ENCODE measurements around the gene CDC42EP2.

GRCh38 chr11:65279279-65279678 lies 35.4 kb upstream of the CDC42EP2 start:
- TF ChIP-seq, protein P1, sequence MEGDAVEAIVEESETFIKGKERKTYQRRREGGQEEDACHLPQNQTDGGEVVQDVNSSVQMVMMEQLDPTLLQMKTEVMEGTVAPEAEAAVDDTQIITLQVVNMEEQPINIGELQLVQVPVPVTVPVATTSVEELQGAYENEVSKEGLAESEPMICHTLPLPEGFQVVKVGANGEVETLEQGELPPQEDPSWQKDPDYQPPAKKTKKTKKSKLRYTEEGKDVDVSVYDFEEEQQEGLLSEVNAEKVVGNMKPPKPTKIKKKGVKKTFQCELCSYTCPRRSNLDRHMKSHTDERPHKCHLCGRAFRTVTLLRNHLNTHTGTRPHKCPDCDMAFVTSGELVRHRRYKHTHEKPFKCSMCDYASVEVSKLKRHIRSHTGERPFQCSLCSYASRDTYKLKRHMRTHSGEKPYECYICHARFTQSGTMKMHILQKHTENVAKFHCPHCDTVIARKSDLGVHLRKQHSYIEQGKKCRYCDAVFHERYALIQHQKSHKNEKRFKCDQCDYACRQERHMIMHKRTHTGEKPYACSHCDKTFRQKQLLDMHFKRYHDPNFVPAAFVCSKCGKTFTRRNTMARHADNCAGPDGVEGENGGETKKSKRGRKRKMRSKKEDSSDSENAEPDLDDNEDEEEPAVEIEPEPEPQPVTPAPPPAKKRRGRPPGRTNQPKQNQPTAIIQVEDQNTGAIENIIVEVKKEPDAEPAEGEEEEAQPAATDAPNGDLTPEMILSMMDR (IDR thresholded peaks at IDR 0.05; ENCODE audit: insufficient read depth, low read length, poor library complexity, severe bottlenecking): no peak
- no peak for TF ChIP-seq EZH2phosphoT487 (conservative IDR thresholded peaks at IDR 0.05; ENCODE audit: low read length)
